HUES64 (cell line): ENCODE results near the gene DRG1. TPM values are rescaled to one million over a fixed set of nuclear protein-coding genes. Genes with fewer than 3 reads are reported as not detected.
"Not testable (repeated sequence)": the region's sequence is repeated elsewhere in the genome, so short reads cannot be mapped to it uniquely, and the experiment has no call there.

Source experiments
- H3K27ac ChIP-seq: 2 replicates; pipeline ENCODE4 v1.7.0; 2013; ENCODE audit warnings: low read depth, low read length, inconsistent platforms
- H3K27me3 ChIP-seq: 2 replicates; pipeline ENCODE4 v1.6.1; 2013; ENCODE audit warnings: mild to moderate bottlenecking, low read length; ENCODE audit not compliant: insufficient read depth
- H3K36me3 ChIP-seq: 2 replicates; pipeline ENCODE4 v1.6.1; 2013; ENCODE audit warnings: mild to moderate bottlenecking, low read length; ENCODE audit not compliant: insufficient read depth
- H3K4me1 ChIP-seq: 2 replicates; pipeline ENCODE4 v1.6.1; 2013; ENCODE audit warnings: mild to moderate bottlenecking, low read length, moderate library complexity; ENCODE audit not compliant: insufficient read depth
- H3K4me3 ChIP-seq: 2 replicates; pipeline ENCODE4 v1.5.1; 2013; ENCODE audit warnings: mild to moderate bottlenecking, low read length, moderate library complexity
- H3K9ac ChIP-seq: 2 replicates; pipeline ENCODE4 v1.6.1; 2013; ENCODE audit warnings: mild to moderate bottlenecking, low read depth, low read length
- H3K9me3 ChIP-seq: 2 replicates; pipeline ENCODE4 v1.6.1; 2013; ENCODE audit warnings: low read depth, low read length; ENCODE audit not compliant: insufficient read depth
- WGBS: fragments of 150-250, 120-280 bp; methylation state at CpG from one replicate; pipeline ENCODE4 v1.1.7; 2013; ENCODE audit warnings: missing lambda C conversion rate; 5-methylcytosine and 5-hydroxymethylcytosine counted together
- polyA plus RNA-seq, 2 experiments: library from polyadenylated mRNA; stranded (reverse); fragments of 50-300 nt; gene quantifications; one replicate each; pipeline ENCODE4 v1.2.3, GENCODE V29; 2013

Gene DRG1, protein sequence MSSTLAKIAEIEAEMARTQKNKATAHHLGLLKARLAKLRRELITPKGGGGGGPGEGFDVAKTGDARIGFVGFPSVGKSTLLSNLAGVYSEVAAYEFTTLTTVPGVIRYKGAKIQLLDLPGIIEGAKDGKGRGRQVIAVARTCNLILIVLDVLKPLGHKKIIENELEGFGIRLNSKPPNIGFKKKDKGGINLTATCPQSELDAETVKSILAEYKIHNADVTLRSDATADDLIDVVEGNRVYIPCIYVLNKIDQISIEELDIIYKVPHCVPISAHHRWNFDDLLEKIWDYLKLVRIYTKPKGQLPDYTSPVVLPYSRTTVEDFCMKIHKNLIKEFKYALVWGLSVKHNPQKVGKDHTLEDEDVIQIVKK
- 79.2 TPM for polyA plus RNA-seq (2013, experiment 1 of 2)
- 72.9 TPM for polyA plus RNA-seq (2013, experiment 2 of 2)

DNA sequence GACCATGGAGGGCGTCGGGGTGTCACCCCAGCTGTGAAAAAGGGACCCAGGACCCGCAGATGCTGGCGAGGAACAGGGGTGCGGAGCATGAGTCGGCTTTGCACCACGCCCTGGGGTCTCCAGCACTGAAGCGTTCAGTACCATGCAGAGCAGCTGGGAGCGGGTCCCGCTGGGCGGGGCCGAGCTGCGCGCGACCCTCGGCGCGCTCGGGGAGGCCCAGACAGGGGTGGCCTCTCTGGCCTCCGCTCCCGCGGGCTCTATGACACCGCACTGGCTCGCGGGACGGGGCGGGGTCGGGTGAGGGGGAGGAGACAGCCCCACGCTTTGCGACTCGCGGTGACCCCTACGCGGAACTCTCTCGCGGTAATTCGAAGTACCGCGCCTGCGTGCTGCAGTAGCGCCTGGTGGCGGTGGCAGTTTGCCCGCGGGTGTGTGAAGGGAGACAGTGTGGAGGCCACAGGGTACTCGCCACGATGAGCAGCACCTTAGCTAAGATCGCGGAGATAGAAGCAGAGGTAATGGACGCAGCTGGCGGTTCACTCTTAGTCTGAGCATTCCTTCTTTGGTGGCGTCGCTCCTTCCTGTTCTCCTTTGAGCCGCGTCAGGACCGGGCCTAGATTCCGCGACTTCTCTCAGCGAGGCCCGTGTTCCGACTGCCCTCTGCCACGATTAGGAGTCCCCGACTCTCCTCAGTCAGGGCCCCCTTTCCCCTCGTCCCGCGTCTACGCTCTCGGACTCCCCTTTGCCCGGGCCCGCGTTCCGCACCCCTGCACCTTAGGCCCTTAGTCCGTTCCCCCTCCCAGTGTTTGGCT lies at the start of gene DRG1:
TSS of gene DRG1 (plus strand) at position 394 of the 812 bp plus-strand sequence. CDS start at position 474, 80 bp downstream.
- WGBS: under 1% methylated on average over 72 of the region's 72 CpGs
- Histone ChIP-seq H3K9ac (peak within 1 kb of the TSS; percentile 93), H3K36me3 (peaks cover 35% of the 10 kb centered on the region), H3K4me1 (peaks cover 9% of the 10 kb centered on the region), H3K4me3 (peak within 1 kb of the TSS; percentile 86), H3K27me3 (no peaks in the 10 kb centered on the region), H3K27ac (peak within 1 kb of the TSS; percentile 69), H3K9me3 (no peaks in the 10 kb centered on the region)

DNA sequence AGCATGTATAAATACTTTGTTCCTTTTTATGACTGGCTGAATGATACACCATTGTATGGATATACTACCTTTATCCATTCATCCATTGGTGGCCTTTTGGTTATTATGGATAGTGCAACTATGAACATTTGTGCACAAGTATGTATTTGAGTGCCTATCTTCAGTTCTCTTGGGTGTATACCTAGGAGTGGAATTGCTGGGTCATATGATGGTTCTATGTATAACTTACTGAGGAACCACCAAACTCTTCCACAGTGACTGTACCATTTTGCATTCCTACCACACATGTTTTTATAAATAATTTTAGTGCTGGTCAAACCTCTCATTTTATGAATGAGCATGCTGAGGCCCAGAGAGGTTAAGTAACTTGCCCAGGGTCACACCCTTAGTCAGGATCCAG lies 49.4 kb upstream of the DRG1 start:
- Histone ChIP-seq H3K9ac (no peak overlapping the region), H3K27ac (no peak overlapping the region), H3K4me3 (no peak overlapping the region), H3K4me1 (no peaks in the 10 kb centered on the region; the same call in none of the 2 replicates), H3K9me3 (no peaks in the 10 kb centered on the region), H3K27me3 (no peaks in the 10 kb centered on the region), H3K36me3 (peaks cover under 1% of the 10 kb centered on the region; the same call in 1 of the 2 replicates)

DNA sequence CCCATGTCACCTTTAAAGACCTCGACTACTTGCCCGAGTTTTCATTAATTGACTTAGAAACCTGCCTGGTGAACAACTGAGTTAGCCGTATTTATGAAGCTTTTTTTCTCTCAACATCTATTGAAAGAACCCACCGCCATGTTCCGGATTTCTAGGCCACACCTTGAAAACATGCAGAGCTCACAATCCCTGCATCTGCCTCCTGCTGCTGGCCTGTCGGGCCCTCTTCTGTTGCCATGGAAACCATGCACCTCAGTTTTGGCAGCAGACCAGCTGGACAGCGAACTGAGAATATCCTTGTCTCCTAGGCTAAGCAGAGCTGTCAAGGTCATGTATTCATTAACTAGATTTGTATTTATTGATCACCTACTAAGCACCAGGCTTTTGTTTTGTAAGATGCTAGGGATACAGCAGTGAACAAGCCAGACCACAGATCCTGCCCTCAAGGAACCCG lies 49.0 kb upstream of the DRG1 start:
- no peaks in the 10 kb centered on the region for H3K27me3 ChIP-seq
- H3K36me3 ChIP-seq: no peaks in the 10 kb centered on the region
- no peaks in the 10 kb centered on the region; the same call in 1 of the 2 replicates for H3K4me1 ChIP-seq
- no peak overlapping the region for H3K4me3 ChIP-seq
- 74% methylated on average over 8 of the region's 8 CpGs for WGBS
- H3K9ac ChIP-seq: no peak overlapping the region
- H3K27ac ChIP-seq: no peak overlapping the region
- H3K9me3 ChIP-seq: no peaks in the 10 kb centered on the region

DNA sequence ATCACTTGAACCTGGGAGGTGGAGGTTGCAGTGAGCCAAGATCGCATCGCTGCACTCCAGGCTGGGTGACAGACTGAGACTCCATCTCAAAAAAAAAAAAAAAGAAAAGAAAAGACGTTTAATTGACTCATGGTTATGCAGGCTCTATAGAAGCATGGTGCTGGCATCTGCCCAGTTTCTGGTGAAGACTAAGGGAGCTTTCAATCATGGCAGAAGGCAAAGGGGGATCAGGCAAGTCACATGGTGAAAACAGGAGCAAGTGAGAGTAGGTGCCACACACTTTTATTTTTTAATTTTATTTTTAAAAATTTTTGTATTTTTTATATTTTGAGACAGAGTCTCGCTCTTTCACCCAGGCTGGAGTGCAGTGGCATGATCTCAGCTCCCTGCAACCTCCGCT lies 44.9 kb upstream of the DRG1 start:
- Histone ChIP-seq H3K9ac (no peak overlapping the region), H3K4me3 (no peak overlapping the region), H3K36me3 (no peaks in the 10 kb centered on the region), H3K4me1 (no peaks in the 10 kb centered on the region), H3K27me3 (no peaks in the 10 kb centered on the region), H3K9me3 (no peaks in the 10 kb centered on the region), H3K27ac (no peak overlapping the region)
- 82% methylated on average over 5 of the region's 5 CpGs for WGBS

DNA sequence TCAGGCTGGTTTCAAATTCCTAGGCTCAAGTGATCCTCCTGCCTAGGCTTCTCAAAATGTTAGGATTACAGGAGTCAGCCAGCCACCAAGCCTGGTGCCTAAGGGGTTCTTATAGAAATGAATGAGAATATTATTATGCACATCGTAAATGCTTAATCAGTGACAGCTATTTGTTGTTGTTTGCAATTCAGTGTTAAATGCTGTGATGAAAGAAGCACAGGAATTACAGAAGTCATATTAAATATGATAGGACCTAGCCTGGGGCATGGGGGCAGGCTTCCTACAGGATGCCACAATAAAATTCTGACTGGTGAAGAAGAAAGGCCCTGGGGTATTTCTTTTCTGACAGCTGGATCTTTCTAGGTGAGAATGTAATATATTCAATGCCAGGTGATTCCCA lies 39.4 kb upstream of the DRG1 start:
- H3K4me3 ChIP-seq: no peak overlapping the region
- H3K27me3 ChIP-seq: no peaks in the 10 kb centered on the region
- WGBS: 96% methylated on average over 1 of the region's 1 CpG
- H3K27ac ChIP-seq: no peak overlapping the region
- H3K9me3 ChIP-seq: no peaks in the 10 kb centered on the region
- H3K9ac ChIP-seq: no peak overlapping the region
- no peaks in the 10 kb centered on the region for H3K36me3 ChIP-seq
- no peaks in the 10 kb centered on the region for H3K4me1 ChIP-seq

DNA sequence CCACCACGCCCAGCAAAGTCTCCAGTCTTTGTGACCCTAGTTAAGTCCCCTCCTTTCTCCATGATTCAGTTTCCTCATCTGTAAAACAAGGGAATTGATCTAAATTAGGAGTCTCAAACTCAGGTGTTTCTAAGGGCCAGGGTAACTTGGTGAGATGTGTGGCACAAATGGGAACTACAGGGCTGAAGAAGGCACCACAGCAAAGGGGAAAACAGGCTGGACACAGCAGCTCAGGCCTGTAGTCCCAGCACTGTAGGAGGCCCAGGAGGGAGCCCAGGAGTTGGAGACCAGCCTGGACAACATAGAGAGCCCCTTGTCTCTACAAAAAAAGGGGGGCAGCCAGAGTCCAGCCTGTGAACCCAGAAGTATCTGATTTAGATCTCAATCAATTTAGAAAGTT lies 37.7 kb upstream of the DRG1 start:
- Histone ChIP-seq H3K9ac (no peak overlapping the region), H3K27me3 (no peaks in the 10 kb centered on the region), H3K27ac (no peak overlapping the region), H3K9me3 (no peaks in the 10 kb centered on the region), H3K36me3 (no peaks in the 10 kb centered on the region), H3K4me3 (no peak overlapping the region), H3K4me1 (no peaks in the 10 kb centered on the region)
- 0% methylated on average over 1 of the region's 1 CpG for WGBS

DNA sequence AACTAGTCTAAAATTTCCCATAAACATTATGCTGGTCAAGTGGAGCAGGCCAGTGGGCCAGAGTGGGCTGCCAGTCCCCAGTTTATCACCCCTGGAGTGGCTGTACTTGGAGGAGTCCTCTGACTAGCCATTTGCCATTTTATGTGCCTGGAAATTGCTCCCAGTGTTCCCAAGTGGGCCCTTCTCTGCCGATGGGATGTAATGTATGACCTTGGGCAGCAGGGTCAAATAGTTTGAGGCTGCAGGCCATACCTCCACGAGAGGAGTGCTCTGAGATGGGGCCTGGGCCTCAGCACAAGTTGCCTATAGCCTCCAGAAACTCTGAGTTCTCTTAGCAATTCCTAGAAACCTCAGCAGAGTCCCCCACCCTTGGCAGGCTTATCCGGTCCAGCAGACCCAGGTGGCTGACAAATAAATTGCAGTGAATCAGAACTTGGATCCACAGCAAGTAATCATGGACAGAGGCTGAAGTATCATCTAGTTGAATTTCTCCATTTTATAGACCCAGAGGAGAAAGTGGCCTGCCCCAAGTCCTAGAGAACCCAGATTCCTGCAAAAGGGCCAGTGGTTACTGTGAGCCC lies 35.4 kb upstream of the DRG1 start:
- H3K4me3 ChIP-seq: no peak overlapping the region
- H3K4me1 ChIP-seq: no peaks in the 10 kb centered on the region
- H3K36me3 ChIP-seq: no peaks in the 10 kb centered on the region
- H3K9me3 ChIP-seq: no peaks in the 10 kb centered on the region
- H3K27ac ChIP-seq: no peak overlapping the region
- no peak overlapping the region for H3K9ac ChIP-seq
- no peaks in the 10 kb centered on the region for H3K27me3 ChIP-seq
- 89% methylated on average over 3 of the region's 3 CpGs for WGBS

DNA sequence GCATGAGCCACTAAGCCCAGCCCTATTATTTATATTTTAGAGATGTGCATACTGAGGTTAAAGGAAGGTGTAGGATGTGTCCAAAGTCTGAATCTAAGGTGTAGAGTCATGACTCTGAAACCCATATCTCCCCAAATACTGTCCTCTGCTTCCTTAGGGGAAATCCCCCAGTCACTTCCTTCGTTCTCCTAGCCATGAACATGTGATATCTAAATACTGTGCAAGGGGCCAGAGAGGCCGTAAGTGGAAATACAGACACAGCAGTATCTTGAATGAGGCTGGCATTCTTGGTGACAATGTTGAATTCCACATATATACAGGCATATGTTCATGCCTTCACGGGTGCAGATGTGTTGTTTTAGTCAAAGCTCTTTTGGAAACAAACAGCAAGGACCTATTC lies 32.0 kb upstream of the DRG1 start:
- Histone ChIP-seq H3K27me3 (no peaks in the 10 kb centered on the region), H3K4me1 (no peaks in the 10 kb centered on the region), H3K36me3 (no peaks in the 10 kb centered on the region), H3K9me3 (no peaks in the 10 kb centered on the region), H3K4me3 (no peak overlapping the region), H3K9ac (no peak overlapping the region), H3K27ac (no peak overlapping the region)
- WGBS: 87% methylated on average over 3 of the region's 3 CpGs

DNA sequence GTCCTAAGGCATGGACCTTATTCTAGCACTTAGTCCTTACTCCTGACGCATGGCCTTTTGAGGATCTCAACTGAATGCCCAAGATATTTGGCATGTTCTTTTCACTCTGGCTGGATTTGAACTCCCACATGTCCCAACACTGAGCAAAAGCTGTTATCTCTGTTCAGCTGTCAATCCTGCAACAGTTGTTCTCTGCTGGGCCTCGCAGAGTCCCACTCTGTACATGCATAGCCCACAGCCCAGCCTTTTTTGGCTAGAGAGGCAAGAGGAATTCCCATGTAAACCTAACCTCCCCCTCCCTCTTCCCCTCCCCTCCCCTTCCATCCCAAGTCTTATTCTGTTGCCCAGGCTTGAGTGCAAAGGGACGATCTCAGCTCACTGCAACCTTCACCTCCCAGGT lies 21.8 kb upstream of the DRG1 start:
- H3K9me3 ChIP-seq: no peaks in the 10 kb centered on the region
- H3K27me3 ChIP-seq: no peaks in the 10 kb centered on the region
- H3K27ac ChIP-seq: no peak overlapping the region
- WGBS: 86% methylated on average over 3 of the region's 3 CpGs
- H3K36me3 ChIP-seq: no peaks in the 10 kb centered on the region
- H3K9ac ChIP-seq: no peak overlapping the region
- no peak overlapping the region for H3K4me3 ChIP-seq
- H3K4me1 ChIP-seq: no peaks in the 10 kb centered on the region

DNA sequence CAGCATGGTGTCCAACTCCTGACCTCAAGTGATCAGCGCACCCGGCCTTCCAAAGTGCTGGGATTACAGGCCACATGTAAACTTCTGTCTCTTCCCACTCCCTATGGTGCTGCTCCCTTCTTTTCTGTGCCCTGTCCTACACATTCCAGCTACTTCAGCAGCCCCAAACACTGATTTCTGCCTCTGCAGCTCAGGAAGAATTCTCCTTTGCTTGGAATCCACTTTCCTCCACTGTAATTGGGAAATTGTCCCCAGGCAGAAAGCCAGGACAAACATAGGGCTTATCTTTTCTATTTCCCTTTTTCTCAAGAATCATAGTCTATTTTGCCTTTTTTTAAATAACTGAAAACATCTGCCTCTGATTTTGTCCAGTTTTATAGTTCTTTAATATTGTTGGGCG lies 21.3 kb upstream of the DRG1 start:
- H3K27ac ChIP-seq: no peak overlapping the region
- no peaks in the 10 kb centered on the region for H3K4me1 ChIP-seq
- no peaks in the 10 kb centered on the region for H3K27me3 ChIP-seq
- no peak overlapping the region for H3K9ac ChIP-seq
- WGBS: 91% methylated on average over 3 of the region's 3 CpGs
- H3K4me3 ChIP-seq: no peak overlapping the region
- H3K9me3 ChIP-seq: no peaks in the 10 kb centered on the region
- no peaks in the 10 kb centered on the region for H3K36me3 ChIP-seq

DNA sequence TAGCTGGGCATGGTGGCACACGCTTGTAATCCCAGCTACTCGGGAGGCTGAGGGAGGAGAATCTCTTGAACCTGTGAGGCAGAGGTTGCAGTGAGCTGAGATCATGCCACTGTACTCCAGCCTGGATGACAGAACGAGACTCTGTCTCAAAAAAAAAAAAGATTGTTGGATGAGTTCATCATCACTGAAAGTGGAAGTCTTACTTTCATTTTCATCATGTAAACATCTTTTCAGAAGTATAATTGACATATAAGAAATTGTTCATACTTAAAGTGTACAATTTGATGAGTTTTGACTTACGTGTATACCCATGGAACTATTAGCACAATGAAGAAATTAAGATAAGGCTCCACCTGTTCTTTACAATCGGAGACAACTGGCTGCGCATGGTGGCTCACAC lies 20.8 kb upstream of the DRG1 start:
- H3K9me3 ChIP-seq, H3K36me3 ChIP-seq, H3K4me1 ChIP-seq, H3K27me3 ChIP-seq, H3K4me3 ChIP-seq, H3K27ac ChIP-seq, H3K9ac ChIP-seq: not testable (repeated sequence)
- 96% methylated on average over 6 of the region's 6 CpGs for WGBS
